Osteocyte (in vitro differentiated cells): ENCODE results near the gene SLC36A2. TPM values are rescaled to one million over a fixed set of nuclear protein-coding genes. Genes with fewer than 3 reads are reported as not detected.
A peak's percentile ranks its signal among the peaks of the same experiment; 100 is the strongest.

Source experiments
- DNase-seq: peaks from one replicate; pipeline ENCODE4 v3.0.0; 2021; ENCODE audit warnings: mixed read lengths; ENCODE audit not compliant: unreplicated experiment; ENCODE audit errors: extremely low spot score
- H3K27ac Mint-ChIP-seq: one replicate; pipeline ENCODE4 v1.8.0; 2021; ENCODE audit warnings: mild to moderate bottlenecking, mixed read lengths; ENCODE audit not compliant: unreplicated experiment
- H3K27me3 Mint-ChIP-seq: one replicate; pipeline ENCODE4 v1.8.0; 2021; ENCODE audit warnings: mixed read lengths; ENCODE audit not compliant: unreplicated experiment
- H3K36me3 Mint-ChIP-seq: one replicate; pipeline ENCODE4 v1.8.0; 2021; ENCODE audit warnings: mixed read lengths; ENCODE audit not compliant: unreplicated experiment
- H3K4me1 Mint-ChIP-seq: one replicate; pipeline ENCODE4 v1.8.0; 2021; ENCODE audit warnings: mixed read lengths; ENCODE audit not compliant: unreplicated experiment
- H3K4me3 Mint-ChIP-seq: one replicate; pipeline ENCODE4 v1.8.0; 2021; ENCODE audit warnings: mild to moderate bottlenecking, moderate library complexity, mixed read lengths; ENCODE audit not compliant: unreplicated experiment
- H3K9me3 Mint-ChIP-seq: one replicate; pipeline ENCODE4 v1.8.0; 2021; ENCODE audit warnings: mixed read lengths; ENCODE audit not compliant: unreplicated experiment
- long read RNA-seq: library from polyadenylated mRNA; unstranded; transcript quantifications from one replicate; pipeline ENCODE4 v2.0.0, GENCODE V29; 2021
- total RNA-seq: library from RNA; stranded (reverse); gene quantifications from 2 replicates; pipeline ENCODE4 v1.2.1, GENCODE V29; 2021
- TF ChIP-seq, protein P1 (sequence below): fragments of 200-600 bp; sonication (generic); IDR thresholded peaks from 2 replicates; pipeline ENCODE4 v1.5.0; 2021; ENCODE audit warnings: antibody characterized with exemption, mild to moderate bottlenecking, moderate library complexity

SLC36A2 gene
- not detected in 2 replicates for total RNA-seq
- long read RNA-seq, result 0 reads

DNA sequence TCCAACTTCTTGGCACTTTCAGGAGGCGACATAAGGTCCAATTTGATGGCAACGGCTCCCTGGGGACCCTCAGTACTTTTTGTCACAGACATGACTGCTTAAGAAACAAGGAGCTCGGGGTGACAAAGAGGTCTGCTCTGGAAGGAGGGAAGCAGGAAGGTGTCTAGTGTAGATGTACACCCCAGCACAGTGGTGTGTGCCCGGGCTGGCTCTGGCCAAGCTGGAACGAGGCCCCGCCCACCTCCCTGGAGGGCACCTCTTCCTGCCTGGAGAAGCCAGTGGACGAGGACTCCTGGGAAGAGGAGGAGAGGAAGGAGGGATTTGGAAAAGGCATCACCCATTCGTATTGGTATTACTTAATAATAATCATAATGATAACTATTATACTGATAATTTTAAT lies at the start of gene SLC36A2:
Gene SLC36A2, minus strand, starts transcription at position 191 of the 400 bp plus-strand sequence. Its CDS starts 99 bp downstream, at position 92.
- H3K4me1 Mint-ChIP-seq, result no peaks in the 10 kb centered on the region
- peak; percentile 76 for DNase-seq
- no peaks in the 10 kb centered on the region for H3K9me3 Mint-ChIP-seq
- TF ChIP-seq, protein P1, sequence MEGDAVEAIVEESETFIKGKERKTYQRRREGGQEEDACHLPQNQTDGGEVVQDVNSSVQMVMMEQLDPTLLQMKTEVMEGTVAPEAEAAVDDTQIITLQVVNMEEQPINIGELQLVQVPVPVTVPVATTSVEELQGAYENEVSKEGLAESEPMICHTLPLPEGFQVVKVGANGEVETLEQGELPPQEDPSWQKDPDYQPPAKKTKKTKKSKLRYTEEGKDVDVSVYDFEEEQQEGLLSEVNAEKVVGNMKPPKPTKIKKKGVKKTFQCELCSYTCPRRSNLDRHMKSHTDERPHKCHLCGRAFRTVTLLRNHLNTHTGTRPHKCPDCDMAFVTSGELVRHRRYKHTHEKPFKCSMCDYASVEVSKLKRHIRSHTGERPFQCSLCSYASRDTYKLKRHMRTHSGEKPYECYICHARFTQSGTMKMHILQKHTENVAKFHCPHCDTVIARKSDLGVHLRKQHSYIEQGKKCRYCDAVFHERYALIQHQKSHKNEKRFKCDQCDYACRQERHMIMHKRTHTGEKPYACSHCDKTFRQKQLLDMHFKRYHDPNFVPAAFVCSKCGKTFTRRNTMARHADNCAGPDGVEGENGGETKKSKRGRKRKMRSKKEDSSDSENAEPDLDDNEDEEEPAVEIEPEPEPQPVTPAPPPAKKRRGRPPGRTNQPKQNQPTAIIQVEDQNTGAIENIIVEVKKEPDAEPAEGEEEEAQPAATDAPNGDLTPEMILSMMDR, result no peak
- no peak within 1 kb of the TSS for H3K27ac Mint-ChIP-seq
- no peaks in the 10 kb centered on the region for H3K36me3 Mint-ChIP-seq
- H3K4me3 Mint-ChIP-seq, result no peak within 1 kb of the TSS
- peaks cover 47% of the 10 kb centered on the region for H3K27me3 Mint-ChIP-seq

GRCh38 chr5:151388960-151389359 lies 41.6 kb upstream of the SLC36A2 start:
- Mint-ChIP-seq H3K4me1 (no peaks in the 10 kb centered on the region), H3K4me3 (no peak overlapping the region), H3K27ac (no peak overlapping the region), H3K9me3 (peaks cover 1% of the 10 kb centered on the region), H3K27me3 (peaks cover 36% of the 10 kb centered on the region), H3K36me3 (no peaks in the 10 kb centered on the region)
- TF ChIP-seq, protein P1, result no peak
- DNase-seq, result no peak

GRCh38 chr5:151384106-151384505 lies 36.7 kb upstream of the SLC36A2 start:
- H3K27me3 Mint-ChIP-seq, result peaks cover 36% of the 10 kb centered on the region
- H3K4me3 Mint-ChIP-seq, result no peak overlapping the region
- no peaks in the 10 kb centered on the region for H3K36me3 Mint-ChIP-seq
- H3K9me3 Mint-ChIP-seq, result peaks cover 5% of the 10 kb centered on the region
- DNase-seq, result no peak
- no peaks in the 10 kb centered on the region for H3K4me1 Mint-ChIP-seq
- TF ChIP-seq, protein P1, result no peak
- no peak overlapping the region for H3K27ac Mint-ChIP-seq

- peaks cover 26% of the 10 kb centered on the region for H3K27me3 Mint-ChIP-seq
- no peak overlapping the region for H3K4me3 Mint-ChIP-seq
Observed at GRCh38 chr5:151383011-151383410, 35.7 kb upstream of the SLC36A2 start.

DNA sequence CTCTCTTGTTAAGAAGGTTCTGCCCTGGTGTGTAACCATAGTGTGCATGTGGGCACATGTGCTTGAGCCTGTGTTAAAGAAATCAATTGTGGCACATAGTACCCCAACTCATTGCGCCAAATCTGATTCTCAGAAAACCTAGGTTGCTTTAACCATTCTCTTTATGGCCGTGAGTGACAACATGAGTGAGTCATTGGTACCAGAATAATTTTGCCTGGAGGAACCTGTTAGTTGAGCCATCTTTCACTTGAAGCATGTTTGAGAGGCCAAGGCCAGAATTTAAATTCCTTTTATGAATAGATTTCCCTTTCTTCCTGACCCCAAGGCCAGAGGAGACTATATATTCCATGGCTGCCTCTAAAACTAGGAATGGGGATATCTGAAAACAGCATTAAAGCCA lies 35.2 kb upstream of the SLC36A2 start:
- no peak for DNase-seq
- Mint-ChIP-seq H3K4me1 (no peaks in the 10 kb centered on the region), H3K36me3 (no peaks in the 10 kb centered on the region), H3K9me3 (peaks cover 5% of the 10 kb centered on the region), H3K27ac (no peak overlapping the region), H3K4me3 (no peak overlapping the region), H3K27me3 (peaks cover 21% of the 10 kb centered on the region)
- TF ChIP-seq, protein P1, result no peak

More at GRCh38 chr5:151383011-151383410, 35.7 kb upstream of the SLC36A2 start:
- Mint-ChIP-seq H3K36me3 (no peaks in the 10 kb centered on the region), H3K27ac (no peak overlapping the region), H3K9me3 (peaks cover 5% of the 10 kb centered on the region), H3K4me1 (no peaks in the 10 kb centered on the region)
- DNase-seq, result no peak
- TF ChIP-seq, protein P1, result no peak
